GM12878 (cell line): ENCODE data around the gene SRBD1. TPM values are rescaled to one million over a fixed set of nuclear protein-coding genes. Genes with fewer than 3 reads are reported as not detected.

Experiments used
- ATAC-seq: fragments of 200-7000 bp; cut with Tn5 transposase; 3 replicates; pipeline ENCODE4 v1.9.1; 2020; ENCODE audit warnings: mild to moderate bottlenecking, moderate library complexity
- Bru-seq: library from RNA; stranded (reverse); fragments of 400-500 nt; gene quantifications from one replicate; lab custom pipeline; 2021; lab: Mats Ljungman, UMichigan
- BruChase-seq, 2 experiments: library from RNA; stranded (reverse); fragments of 400-500 nt; gene quantifications; one replicate each; lab custom pipeline; 2021; lab: Mats Ljungman, UMichigan
- BruUV-seq: library from RNA; stranded (reverse); fragments of 400-500 nt; replicated peaks from 2 replicates; lab custom pipeline; 2021; lab: Mats Ljungman, UMichigan
- CTCF ChIA-PET: fragments of 300-600 bp; sonication (Branson Sonifier 250); formaldehyde crosslinking; extraction: SDS; loops from one replicate; lab custom pipeline; 2021; ENCODE audit warnings: inconsistent platforms; lab: Yijun Ruan, JAX
- POLR2A ChIA-PET: fragments of 350-600 bp; formaldehyde crosslinking; extraction: SDS; loops from one replicate; lab custom pipeline; 2021; ENCODE audit warnings: inconsistent platforms; lab: Charles Lee
- RAD21 ChIA-PET: fragments of 300-600 bp; sonication (Branson Sonifier 250); formaldehyde crosslinking; loops from one replicate; lab custom pipeline; 2023; ENCODE audit warnings: antibody characterized with exemption; ENCODE audit not compliant: unreplicated experiment; lab: Charles Lee
- SMC1A ChIA-PET: fragments of 300-600 bp; sonication (Branson Sonifier 250); formaldehyde crosslinking; loops from one replicate; lab custom pipeline; 2023; ENCODE audit not compliant: unreplicated experiment, uncharacterized antibody; lab: Charles Lee
- DNase-seq: peaks from one replicate; pipeline ENCODE4 v3.0.0-alpha.2; 2011; ENCODE audit warnings: low read depth, low spot score
- FAIRE-seq: peaks from 3 replicates; lab custom pipeline; 2011; peaks lifted over from hg19 to GRCh38; lab: Jason Lieb, UNC
- H2AFZ ChIP-seq: 2 replicates; pipeline ENCODE4 v1.6.0; 2011; ENCODE audit warnings: low read depth, low read length, control low read depth; ENCODE audit not compliant: control insufficient read depth
- H3K27ac ChIP-seq: 2 replicates; pipeline ENCODE4 v1.5.1; 2011; ENCODE audit warnings: control low read depth; ENCODE audit not compliant: control insufficient read depth, insufficient read depth
- H3K27me3 ChIP-seq, 2 experiments: replicated peaks in 1 of 2; 2 replicates each; pipeline versions ENCODE4 v1.6.0 to v1.6.1; 2011; ENCODE audit warnings: low read length in 1 of 2; ENCODE audit not compliant: control insufficient read depth in 2 of 2, insufficient read depth in 2 of 2
- H3K36me3 ChIP-seq, 2 experiments: 2 replicates each; pipeline ENCODE4 v1.5.1; 2011; ENCODE audit warnings: low read length in 1 of 2; ENCODE audit not compliant: control insufficient read depth in 2 of 2, insufficient read depth in 2 of 2
- H3K4me1 ChIP-seq: 2 replicates; pipeline ENCODE4 v1.6.1; 2011; ENCODE audit warnings: mild to moderate bottlenecking, low read length, moderate library complexity, mixed read lengths; ENCODE audit not compliant: control insufficient read depth, insufficient read depth
- H3K4me2 ChIP-seq: 2 replicates; pipeline ENCODE4 v1.6.0; 2011; ENCODE audit warnings: control low read depth; ENCODE audit not compliant: control insufficient read depth, insufficient read depth
- H3K4me3 ChIP-seq: fragments of 200-600 bp; sonication (generic); 2 replicates; pipeline ENCODE4 v1.5.1; 2016
- H3K79me2 ChIP-seq: 2 replicates; pipeline ENCODE4 v1.6.0; 2011; ENCODE audit warnings: low read length; ENCODE audit not compliant: control insufficient read depth, insufficient read depth
- H3K9ac ChIP-seq: 2 replicates; pipeline ENCODE4 v1.8.0; 2011; ENCODE audit warnings: low read length, control low read depth, mixed read lengths; ENCODE audit not compliant: control insufficient read depth, insufficient read depth
- H3K9me3 ChIP-seq: replicated peaks from 3 replicates; pipeline ENCODE4 v1.5.1; 2011; ENCODE audit warnings: mild to moderate bottlenecking, low read length; ENCODE audit not compliant: control insufficient read depth, insufficient read depth
- H4K20me1 ChIP-seq: 2 replicates; pipeline ENCODE4 v1.6.0; 2011; ENCODE audit not compliant: control insufficient read depth, insufficient read depth
- BRCA1 ChIP-seq: IDR thresholded peaks from 2 replicates; pipeline ENCODE4 v1.6.1; 2011; ENCODE audit warnings: low read depth, low read length, improper control_type of control experiment
- CHD4 ChIP-seq: fragments of 200-600 bp; sonication (generic); IDR thresholded peaks from 2 replicates; pipeline ENCODE4 v1.6.1; 2016; ENCODE audit warnings: mild to moderate bottlenecking
- DPF2 ChIP-seq: fragments of 450-650 bp; IDR thresholded peaks from 2 replicates; pipeline ENCODE4 v1.6.1; 2017; ENCODE audit warnings: mild to moderate bottlenecking
- FOS ChIP-seq: IDR thresholded peaks from 3 replicates; pipeline ENCODE4 v1.6.1; 2011; ENCODE audit warnings: borderline replicate concordance; ENCODE audit not compliant: insufficient read length; ENCODE audit errors: extremely low read depth
- IRF4 ChIP-seq: IDR thresholded peaks from 2 replicates; pipeline ENCODE4 v1.6.1; 2011; ENCODE audit warnings: low read depth, low read length
- POLR2AphosphoS5 ChIP-seq: IDR thresholded peaks from 2 replicates; pipeline ENCODE4 v1.6.1; 2011; ENCODE audit warnings: mild to moderate bottlenecking, low read length, inconsistent platforms
- SREBF1 ChIP-seq: IDR thresholded peaks from 2 replicates; pipeline ENCODE4 v1.6.1; 2012; ENCODE audit warnings: mild to moderate bottlenecking, low read length
- SREBF2 ChIP-seq: IDR thresholded peaks from 2 replicates; pipeline ENCODE4 v1.6.1; 2012; ENCODE audit warnings: mild to moderate bottlenecking, low read length
- STAT3 ChIP-seq: IDR thresholded peaks from 2 replicates; pipeline ENCODE4 v1.6.1; 2011; ENCODE audit warnings: low read depth, low read length, improper control_type of control experiment
- TAF1 ChIP-seq: IDR thresholded peaks from 2 replicates; pipeline ENCODE4 v1.6.1; 2011; ENCODE audit warnings: mild to moderate bottlenecking, low read depth, low read length, borderline replicate concordance
- TARDBP ChIP-seq: IDR thresholded peaks from 2 replicates; pipeline ENCODE4 v1.6.1; 2016; ENCODE audit warnings: borderline replicate concordance
- TBL1XR1 ChIP-seq: IDR thresholded peaks from 2 replicates; pipeline ENCODE4 v1.6.1; 2012; ENCODE audit warnings: low read depth, low read length, improper control_type of control experiment
- ZBED1 ChIP-seq: IDR thresholded peaks from 2 replicates; pipeline ENCODE4 v1.6.1; 2016; ENCODE audit warnings: borderline replicate concordance
- ZZZ3 ChIP-seq: IDR thresholded peaks from 2 replicates; pipeline ENCODE4 v1.6.1; 2011; ENCODE audit warnings: low read depth; ENCODE audit not compliant: control insufficient read depth, insufficient read length
- WGBS: methylation state at CpG from one replicate; pipeline ENCODE4 v1.1.6; 2016; ENCODE audit warnings: low lambda C conversion rate; ENCODE audit not compliant: insufficient replicate concordance, insufficient coverage; ENCODE audit errors: missing lambda C conversion rate; 5-methylcytosine and 5-hydroxymethylcytosine counted together
- in situ Hi-C: fragments of 300-500 bp; cut with MboI; formaldehyde crosslinking; loops from 9 replicates; pipeline ENCODE4 v1.14.3; 2018; ENCODE audit warnings: mixed read lengths
- intact Hi-C: fragments of 100-400 bp; cut with micrococcal nuclease; formaldehyde crosslinking; loops from one replicate; pipeline ENCODE4 v1.14.2; 2022; ENCODE audit not compliant: unreplicated experiment
- long read RNA-seq, 2 experiments: library from polyadenylated mRNA; unstranded; transcript quantifications; one replicate each; pipeline ENCODE4 v2.0.0, GENCODE V29; 2019 to 2020
- polyA minus RNA-seq, 3 experiments: library from RNA; depleted of rRNA, polyadenylated mRNA; stranded (reverse); fragments of >200 nt; gene quantifications; 2 replicates each; pipeline ENCODE4 v1.2.3, GENCODE V29; 2011
- polyA plus RNA-seq, 11 experiments: library from polyadenylated mRNA; depleted of rRNA in 4 of 11; unstranded in 6 of 11; stranded (reverse) in 5 of 11; fragments of >200 nt; fragmentation: Nextera tagmentation in 4 of 11; fragmentation: Illumina TruSeq in 1 of 11; extraction: Ambion mirVana in 4 of 11; extraction: Trizol in 1 of 11; gene quantifications; 1 replicate in 1 of 11; 2 replicates in 10 of 11; pipeline versions ENCODE4 v1.2.1 to v1.2.3, GENCODE V29; 2011 to 2016; ENCODE audit warnings: inconsistent platforms in 2 of 11, missing spikeins in 2 of 11, low read depth in 1 of 11
- total RNA-seq, 4 experiments: library from RNA; depleted of rRNA in 3 of 4; stranded (reverse); fragments of >200 nt in 3 of 4; fragmentation: Illumina TruSeq in 1 of 4; extraction: Trizol in 1 of 4; gene quantifications; 2 replicates each; pipeline versions ENCODE4 v1.2.1 to v1.2.3, GENCODE V29; 2013 to 2021
- TF ChIP-seq, protein P1 (sequence below): fragments of 150-350 bp; IDR thresholded peaks from 2 replicates; pipeline ENCODE4 v1.6.1; 2014; ENCODE audit warnings: mild to moderate bottlenecking, low read depth, low read length
- TF ChIP-seq, protein P2 (sequence below): fragments of 450-650 bp; IDR thresholded peaks from 2 replicates; pipeline ENCODE4 v1.6.1; 2014; ENCODE audit warnings: mild to moderate bottlenecking

SRBD1 gene
- 80.4 and 82.4 TPM in 2 replicates for total RNA-seq (2013; cell fraction: nucleolus; rRNA removed)
- total RNA-seq (2014; rRNA removed) = 22.5 and 28.4 TPM in 2 replicates
- total RNA-seq (2014; rRNA removed; fragmentation: Illumina TruSeq; extraction: Trizol) = 33.1 and 34.0 TPM in 2 replicates
- total RNA-seq (2021) = 19.7 and 23.7 TPM in 2 replicates
- polyA plus RNA-seq (2011; ENCODE audit: low read depth) = 5.8 TPM
- polyA plus RNA-seq (2011; rRNA removed) = 15.9 and 25.3 TPM in 2 replicates
- polyA plus RNA-seq (2011; cell fraction: cytosol; rRNA removed) = 6.7 and 8.0 TPM in 2 replicates
- polyA plus RNA-seq (2011; cell fraction: nucleus; rRNA removed) = 10.1 and 13.6 TPM in 2 replicates
- polyA plus RNA-seq (2012) = 6.9 and 10.2 TPM in 2 replicates
- polyA plus RNA-seq (2014; fragmentation: Illumina TruSeq; extraction: Trizol) = 22.4 and 34.4 TPM in 2 replicates
- polyA plus RNA-seq (2014; fragmentation: Nextera tagmentation; extraction: Ambion mirVana) = 10 to 100 TPM in 1 of 2 experiments, 1 to 10 TPM in 1; 9.7 to 13.1 TPM
- polyA plus RNA-seq (2014; rRNA removed) = 9.1 and 12.7 TPM in 2 replicates
- 10 to 100 TPM; 20.4 to 21.6 TPM for polyA plus RNA-seq (2016; fragmentation: Nextera tagmentation; extraction: Ambion mirVana)
- 42.3 and 53.0 TPM in 2 replicates for polyA minus RNA-seq (2011; rRNA and poly(A)+ RNA removed)
- polyA minus RNA-seq (2011; cell fraction: cytosol; rRNA and poly(A)+ RNA removed) = 16.4 and 17.9 TPM in 2 replicates
- polyA minus RNA-seq (2011; cell fraction: nucleus; rRNA and poly(A)+ RNA removed) = 35.5 and 46.9 TPM in 2 replicates
- percentile 76 among the genes with signal in this experiment for Bru-seq, nascent RNA
- BruChase-seq, experiment 1, labeled RNA remaining after a 6-hour chase = percentile 65 among the genes with signal in this experiment
- percentile 68 among the genes with signal in this experiment for BruChase-seq, experiment 2, labeled RNA remaining after a 2-hour chase
- long read RNA-seq, experiment 1, partial matches to known transcripts = 6 of 11 reads
- long read RNA-seq, experiment 1, other reads (novel, unspliced or antisense) = 2 of 11 reads
- long read RNA-seq, experiment 2, transcript SRBD1-201 (21 exons, 3,681 nt) = major isoform, 23 of 105 reads
- long read RNA-seq, experiment 2, partial matches to known transcripts = 46 of 105 reads
- long read RNA-seq, experiment 2, other reads (novel, unspliced or antisense) = 36 of 105 reads

DNA sequence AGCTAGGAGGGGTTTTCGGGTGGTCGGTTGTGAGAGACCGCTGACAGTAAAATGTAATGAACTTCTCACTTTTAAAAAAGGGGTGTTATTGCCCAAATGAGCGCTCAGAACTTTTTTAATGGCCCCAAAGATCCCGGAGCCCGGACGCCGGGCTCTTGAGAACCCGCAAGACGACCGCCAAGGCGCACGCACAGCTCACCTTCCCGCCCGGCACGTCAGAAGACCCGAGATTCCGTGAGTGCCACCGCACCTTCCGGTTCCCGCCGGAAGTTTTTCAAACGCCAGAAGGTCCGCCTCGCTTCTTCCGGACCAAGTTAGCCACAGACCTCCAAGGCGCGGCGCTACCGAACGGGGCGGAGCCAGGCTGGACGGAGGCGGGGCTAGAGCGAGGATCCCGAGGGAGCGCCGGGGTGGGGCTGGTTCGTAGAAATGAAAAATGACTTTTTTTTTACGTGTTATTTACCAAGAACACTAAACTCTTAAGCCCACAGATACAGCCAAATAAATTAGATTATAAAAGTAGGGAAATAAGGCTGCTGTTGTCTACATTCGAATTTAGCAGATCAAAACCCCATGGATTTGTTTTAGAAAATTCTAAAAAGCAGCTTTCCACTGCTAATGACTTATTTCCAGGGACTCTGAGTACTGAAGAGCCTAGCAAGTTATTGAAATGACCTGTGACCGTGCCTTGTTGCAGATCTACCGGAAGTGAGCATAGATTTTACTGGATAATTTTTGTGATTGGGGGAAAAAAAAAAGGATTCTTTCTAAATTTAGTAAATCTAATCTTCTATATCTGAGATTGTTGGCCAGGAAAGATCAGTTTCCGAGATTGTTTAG, at the start of gene SRBD1:
TSS of gene SRBD1 (minus strand) at position 248 of the 840 bp plus-strand sequence. CDS start 5,826 bp downstream, outside the sequence.
- DNase-seq = peak; percentile 73
- Histone ChIP-seq H4K20me1 (no peaks in the 10 kb centered on the region), H2AFZ (peak within 1 kb of the TSS; percentile 94), H3K79me2 (peaks cover 33% of the 10 kb centered on the region), H3K27me3 (no peaks in the 10 kb centered on the region), H3K4me2 (peak within 1 kb of the TSS; percentile 85), H3K4me3 (peak within 1 kb of the TSS; percentile 97), H3K27ac (peak within 1 kb of the TSS; percentile 89), H3K9me3 (no peaks in the 10 kb centered on the region), H3K36me3 (no peaks in the 10 kb centered on the region), H3K9ac (peak within 1 kb of the TSS; percentile 93), H3K4me1 (peaks cover 6% of the 10 kb centered on the region; the same call in 1 of the 2 replicates)
- in situ Hi-C loops (no loop called here), intact Hi-C loops (no loop called here)
- ChIA-PET POLR2A (interaction anchor here (0.6 to 1.4 kb wide), 5 partner anchors 14 to 347 kb away, joined by 3 to 6 read pairs (median 3); no protein-coding TSS in a partner anchor), RAD21 (interaction anchor here (0.7 to 1.2 kb wide), 4 partner anchors 23 to 225 kb away, joined by 3 read pairs; no protein-coding TSS in a partner anchor), SMC1A (interaction anchor here (0.7 to 1.8 kb wide), 7 partner anchors 22 to 382 kb away, joined by 3 to 6 read pairs (median 4); no protein-coding TSS in a partner anchor), CTCF (interaction anchor here (0.6 to 1.9 kb wide), 7 partner anchors 14 to 188 kb away, joined by 3 to 4 read pairs (median 3); no protein-coding TSS in a partner anchor)
- FAIRE-seq = peak; percentile 85
- peak; percentile 94 for ATAC-seq
- WGBS = 2% methylated on average over 44 of the region's 44 CpGs
- TSS peak; percentile 89 for BruUV-seq
- peak; percentile 51; the same call in 1 of the 2 replicates for TF ChIP-seq TAF1
- TF ChIP-seq ZZZ3 = no peak
- TF ChIP-seq POLR2AphosphoS5 = peak; percentile 77
- TF ChIP-seq ZBED1 = no peak
- TF ChIP-seq SREBF1 = no peak
- TF ChIP-seq FOS = no peak
- no peak for TF ChIP-seq CHD4
- no peak for TF ChIP-seq IRF4
- TF ChIP-seq BRCA1 = no peak
- TF ChIP-seq STAT3 = no peak
- TF ChIP-seq TARDBP = 0 out of 2 replicates have a peak, but pooled peaks have one; percentile 32
- TF ChIP-seq SREBF2 = no peak; the same call in 1 of the 2 replicates
- 0 out of 2 replicates have a peak, but pooled peaks have one; percentile 21 for TF ChIP-seq DPF2
- TF ChIP-seq TBL1XR1 = 0 out of 2 replicates have a peak, but pooled peaks have one; percentile 17
- TF ChIP-seq, protein P1, sequence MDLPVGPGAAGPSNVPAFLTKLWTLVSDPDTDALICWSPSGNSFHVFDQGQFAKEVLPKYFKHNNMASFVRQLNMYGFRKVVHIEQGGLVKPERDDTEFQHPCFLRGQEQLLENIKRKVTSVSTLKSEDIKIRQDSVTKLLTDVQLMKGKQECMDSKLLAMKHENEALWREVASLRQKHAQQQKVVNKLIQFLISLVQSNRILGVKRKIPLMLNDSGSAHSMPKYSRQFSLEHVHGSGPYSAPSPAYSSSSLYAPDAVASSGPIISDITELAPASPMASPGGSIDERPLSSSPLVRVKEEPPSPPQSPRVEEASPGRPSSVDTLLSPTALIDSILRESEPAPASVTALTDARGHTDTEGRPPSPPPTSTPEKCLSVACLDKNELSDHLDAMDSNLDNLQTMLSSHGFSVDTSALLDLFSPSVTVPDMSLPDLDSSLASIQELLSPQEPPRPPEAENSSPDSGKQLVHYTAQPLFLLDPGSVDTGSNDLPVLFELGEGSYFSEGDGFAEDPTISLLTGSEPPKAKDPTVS = no peak
- TF ChIP-seq, protein P2, sequence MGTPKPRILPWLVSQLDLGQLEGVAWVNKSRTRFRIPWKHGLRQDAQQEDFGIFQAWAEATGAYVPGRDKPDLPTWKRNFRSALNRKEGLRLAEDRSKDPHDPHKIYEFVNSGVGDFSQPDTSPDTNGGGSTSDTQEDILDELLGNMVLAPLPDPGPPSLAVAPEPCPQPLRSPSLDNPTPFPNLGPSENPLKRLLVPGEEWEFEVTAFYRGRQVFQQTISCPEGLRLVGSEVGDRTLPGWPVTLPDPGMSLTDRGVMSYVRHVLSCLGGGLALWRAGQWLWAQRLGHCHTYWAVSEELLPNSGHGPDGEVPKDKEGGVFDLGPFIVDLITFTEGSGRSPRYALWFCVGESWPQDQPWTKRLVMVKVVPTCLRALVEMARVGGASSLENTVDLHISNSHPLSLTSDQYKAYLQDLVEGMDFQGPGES = no peak
